ENCODE measurements around the gene FIBP.

Gene FIBP

DNA sequence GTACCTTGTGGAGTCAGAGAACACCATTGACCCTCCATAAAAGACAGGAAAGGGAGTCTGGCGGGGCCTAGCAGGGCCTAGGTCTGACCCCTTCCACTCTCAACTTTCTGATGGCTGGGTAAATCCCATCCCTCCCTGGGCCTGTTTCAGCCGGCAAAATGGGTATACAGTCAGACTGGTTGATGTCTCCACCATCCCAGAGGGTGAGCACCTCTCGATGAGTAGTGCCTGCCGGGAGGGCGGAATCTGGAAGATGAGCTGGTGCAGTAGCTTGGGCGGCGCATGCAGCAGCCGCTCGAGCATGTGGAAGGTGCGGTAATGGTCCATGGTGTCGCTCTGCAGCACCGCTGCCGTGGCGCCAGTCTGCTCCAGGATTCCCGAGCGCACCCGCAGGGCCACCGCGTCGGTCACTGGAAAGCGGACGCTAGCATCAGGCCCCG, 528 bp downstream of the FIBP start:
- DNase-seq, result peak; percentile 47

DNA sequence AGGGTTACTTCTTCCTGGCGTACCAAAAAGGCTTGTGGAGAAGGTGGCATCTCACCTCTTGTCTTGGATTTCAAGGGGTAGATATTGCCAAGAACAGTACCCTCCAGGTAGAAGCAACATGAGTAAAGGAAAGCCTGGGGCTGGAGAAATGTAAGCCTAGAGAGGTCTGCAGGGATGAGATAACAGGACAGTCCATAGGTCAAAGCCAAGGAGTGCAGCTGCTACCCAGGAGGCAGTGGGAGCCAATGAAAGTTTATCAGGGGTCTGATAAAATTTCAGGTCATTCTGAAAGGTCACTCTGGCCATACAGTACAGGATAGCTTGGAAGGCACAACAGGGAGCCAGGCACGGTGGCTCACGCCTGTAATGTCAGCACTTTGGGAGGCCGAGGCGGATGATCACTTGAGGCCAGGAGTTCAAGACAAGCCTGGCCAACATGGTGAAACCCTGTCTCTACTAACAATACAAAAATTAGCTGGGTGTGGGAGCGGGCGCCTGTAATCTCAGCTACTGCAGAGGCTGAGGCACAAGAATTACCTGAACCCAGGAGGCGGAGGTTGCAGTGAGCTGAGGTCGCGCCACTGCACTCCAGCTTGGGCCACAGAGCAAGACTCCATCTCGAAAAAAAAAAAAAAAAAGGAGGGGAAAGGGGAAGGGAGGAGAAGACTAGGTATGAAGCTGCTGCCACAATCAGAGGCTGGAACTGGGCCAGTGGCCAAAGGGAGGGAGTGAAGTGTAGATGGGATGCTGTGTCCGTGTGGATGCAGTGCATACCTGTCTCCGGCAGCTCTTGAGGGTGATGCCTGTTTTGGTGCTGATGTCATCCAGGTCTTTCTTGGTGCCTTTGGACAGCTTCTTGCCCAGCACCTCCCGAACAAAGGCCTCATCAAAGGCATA, 1.2 kb downstream of the FIBP start:
- no peak for DNase-seq

DNA sequence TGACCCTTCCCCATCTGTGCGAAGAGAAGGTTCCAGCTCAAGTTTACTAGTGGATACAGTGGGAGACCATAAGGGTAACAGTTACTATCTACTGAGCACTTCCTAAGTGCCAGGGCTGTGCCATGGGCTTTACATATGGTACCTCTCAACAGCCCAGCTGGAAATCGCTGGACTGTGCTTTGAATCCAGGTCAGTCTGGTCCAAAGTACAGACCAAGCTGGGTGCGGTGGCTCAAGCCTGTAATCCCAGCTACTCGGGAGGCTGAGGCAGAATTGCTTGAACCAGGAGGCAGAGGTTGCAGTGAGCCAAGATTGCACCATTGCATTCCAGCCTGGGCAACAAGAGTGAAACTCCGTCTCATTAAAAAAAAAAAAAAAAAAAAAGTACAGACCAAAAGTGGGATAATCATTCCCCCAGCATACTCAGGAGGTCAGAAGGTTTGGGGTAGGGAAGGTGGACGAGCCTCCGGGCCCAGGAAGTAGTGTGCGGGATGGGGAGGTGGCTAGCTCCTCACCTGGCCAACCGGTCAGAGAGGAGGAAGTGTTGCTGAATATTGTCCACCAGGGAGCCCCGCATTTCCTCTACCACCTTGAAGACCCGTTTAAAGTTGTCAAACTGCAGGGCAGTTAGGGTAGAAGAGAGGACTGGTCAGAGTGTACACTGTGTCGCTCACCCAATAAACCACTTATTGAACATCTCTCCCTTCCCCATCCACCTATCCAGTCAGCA, 2.3 kb downstream of the FIBP start:
- no peak for DNase-seq

DNA sequence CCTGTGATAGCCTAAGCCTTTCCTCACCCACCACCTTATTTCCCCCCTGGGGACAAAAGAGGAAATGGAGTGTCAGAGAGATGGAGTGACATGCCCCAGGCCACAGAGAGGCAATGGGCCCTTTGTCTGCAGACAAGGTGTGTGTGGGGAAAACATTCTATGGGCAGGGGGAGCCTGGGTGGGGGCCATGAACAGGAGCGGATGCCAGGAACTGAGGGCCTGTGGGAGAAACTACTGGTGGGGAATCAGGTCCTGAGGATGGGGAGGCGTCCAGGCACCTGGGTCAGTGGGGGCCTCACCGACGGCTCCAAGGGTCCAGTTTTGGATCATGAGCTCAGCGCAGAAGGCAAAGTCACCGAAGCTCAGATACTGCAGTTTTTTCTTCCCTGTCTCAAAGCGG, 3.0 kb downstream of the FIBP start:
- no peak for DNase-seq

DNA sequence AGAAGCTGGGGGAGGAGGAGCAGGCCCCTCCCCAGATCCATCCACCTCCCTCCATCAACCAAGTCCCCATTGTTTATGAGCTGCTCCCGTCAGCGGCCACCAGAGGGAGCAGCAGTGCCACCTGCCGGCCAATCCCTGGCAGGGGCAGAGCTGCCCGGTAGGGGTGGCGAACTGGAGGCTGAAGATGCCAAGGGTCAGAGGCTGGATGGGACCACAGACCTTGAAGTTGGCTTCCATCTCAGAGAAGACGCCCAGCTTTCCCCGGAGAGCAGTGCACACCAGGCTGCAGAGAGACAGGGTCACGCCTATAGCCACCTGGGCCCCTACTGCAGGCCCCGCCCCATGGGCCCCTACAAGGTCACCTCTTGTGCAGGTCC, 3.6 kb downstream of the FIBP start:
- peak; percentile 86 for DNase-seq

DNA sequence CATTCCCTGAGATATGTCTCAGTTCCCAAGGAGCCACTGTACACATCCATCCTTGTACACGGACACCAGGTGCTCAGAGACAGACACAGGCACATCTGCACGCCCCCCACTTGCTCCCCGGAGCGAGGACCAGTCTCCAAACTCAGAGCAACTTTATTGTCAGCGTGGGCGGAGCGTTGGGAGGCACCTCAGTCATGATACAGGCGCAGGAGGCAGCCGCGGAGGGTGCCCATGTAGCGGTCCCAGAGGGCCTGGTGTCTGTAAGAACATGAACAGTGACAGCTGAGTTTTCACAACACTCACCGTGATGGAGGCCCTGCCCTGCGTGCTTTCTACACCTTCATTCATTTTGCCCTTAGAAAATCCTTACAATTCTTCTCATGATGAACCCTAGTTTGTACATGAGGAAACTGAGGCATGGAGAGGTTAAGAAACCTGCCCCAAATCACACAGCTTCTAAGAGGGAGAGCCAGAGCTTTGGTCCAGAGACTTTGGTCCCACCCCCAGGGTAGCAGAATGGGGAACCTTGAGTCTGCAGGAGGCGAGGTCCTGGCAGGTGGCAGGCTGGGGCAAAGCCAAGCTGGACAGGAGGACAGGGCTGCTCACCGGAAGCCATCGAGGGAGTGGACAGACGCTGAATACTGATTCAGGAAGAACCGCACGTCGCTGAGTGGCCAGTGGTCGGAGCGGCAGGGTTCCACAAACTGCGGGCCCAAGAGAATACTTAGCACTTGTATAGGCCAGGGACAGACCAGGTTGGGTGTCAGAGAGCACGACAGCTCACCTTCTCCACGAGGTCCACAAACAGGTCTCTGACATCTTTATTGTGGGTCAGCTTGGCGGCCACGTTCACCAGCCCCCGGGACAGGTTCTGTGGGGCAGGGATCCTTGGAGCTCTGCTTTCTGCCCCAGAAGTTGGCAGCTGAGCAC, 4.2 kb downstream of the FIBP start:
- no peak for DNase-seq

DNA sequence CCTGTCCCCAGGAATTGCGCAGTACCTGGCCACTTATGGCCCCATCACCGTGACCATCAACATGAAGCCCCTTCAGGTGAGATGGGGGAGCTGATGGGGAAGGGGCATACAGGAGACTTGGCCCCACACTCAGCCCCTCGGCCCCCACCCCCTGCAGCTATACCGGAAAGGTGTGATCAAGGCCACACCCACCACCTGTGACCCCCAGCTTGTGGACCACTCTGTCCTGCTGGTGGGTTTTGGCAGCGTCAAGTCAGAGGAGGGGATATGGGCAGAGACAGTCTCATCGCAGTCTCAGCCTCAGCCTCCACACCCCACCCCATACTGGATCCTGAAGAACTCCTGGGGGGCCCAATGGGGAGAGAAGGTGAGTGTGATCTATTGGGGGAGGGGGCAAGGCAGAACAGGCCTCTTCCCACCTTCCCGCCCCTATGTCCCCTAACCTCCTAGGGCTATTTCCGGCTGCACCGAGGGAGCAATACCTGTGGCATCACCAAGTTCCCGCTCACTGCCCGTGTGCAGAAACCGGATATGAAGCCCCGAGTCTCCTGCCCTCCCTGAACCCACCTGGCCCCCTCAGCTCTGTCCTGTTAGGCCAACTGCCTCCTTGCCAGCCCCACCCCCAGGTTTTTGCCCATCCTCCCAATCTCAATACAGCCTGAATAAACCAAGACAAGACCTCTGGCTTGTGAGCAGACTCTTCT, 5.1 kb downstream of the FIBP start:
- no peak for DNase-seq

DNA sequence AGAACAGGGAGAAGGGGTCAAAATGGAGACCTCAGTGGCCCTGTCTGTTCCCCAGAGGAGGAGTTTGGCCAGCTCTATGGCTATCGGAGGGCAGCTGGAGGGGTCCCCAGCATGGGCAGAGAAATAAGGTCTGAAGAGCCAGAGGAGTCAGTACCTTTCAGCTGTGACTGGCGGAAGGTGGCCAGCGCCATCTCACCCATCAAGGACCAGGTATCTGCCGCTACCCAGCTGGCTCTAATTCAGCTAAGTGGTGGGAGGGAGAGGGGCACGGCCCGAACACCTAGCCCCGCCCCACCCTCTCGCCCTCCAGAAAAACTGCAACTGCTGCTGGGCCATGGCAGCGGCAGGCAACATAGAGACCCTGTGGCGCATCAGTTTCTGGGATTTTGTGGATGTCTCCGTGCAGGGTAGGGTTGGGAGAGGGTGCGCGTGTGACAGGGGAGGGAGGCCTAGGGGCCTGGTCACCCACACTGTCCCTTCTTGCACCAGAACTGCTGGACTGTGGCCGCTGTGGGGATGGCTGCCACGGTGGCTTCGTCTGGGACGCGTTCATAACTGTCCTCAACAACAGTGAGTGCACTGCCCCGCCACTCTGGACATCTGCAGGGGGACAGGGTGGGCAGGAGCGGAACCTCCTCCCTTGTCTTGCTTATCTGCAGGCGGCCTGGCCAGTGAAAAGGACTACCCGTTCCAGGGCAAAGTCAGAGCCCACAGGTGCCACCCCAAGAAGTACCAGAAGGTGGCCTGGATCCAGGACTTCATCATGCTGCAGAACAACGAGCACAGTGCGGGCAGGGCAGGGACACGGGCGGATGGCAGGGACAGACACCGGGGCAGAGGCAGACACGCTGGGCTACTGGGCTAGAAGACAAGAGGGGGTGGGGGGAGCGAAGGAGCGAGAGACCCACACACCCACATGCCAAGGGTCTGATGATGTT, 5.9 kb downstream of the FIBP start:
- DNase-seq, result no peak

DNA sequence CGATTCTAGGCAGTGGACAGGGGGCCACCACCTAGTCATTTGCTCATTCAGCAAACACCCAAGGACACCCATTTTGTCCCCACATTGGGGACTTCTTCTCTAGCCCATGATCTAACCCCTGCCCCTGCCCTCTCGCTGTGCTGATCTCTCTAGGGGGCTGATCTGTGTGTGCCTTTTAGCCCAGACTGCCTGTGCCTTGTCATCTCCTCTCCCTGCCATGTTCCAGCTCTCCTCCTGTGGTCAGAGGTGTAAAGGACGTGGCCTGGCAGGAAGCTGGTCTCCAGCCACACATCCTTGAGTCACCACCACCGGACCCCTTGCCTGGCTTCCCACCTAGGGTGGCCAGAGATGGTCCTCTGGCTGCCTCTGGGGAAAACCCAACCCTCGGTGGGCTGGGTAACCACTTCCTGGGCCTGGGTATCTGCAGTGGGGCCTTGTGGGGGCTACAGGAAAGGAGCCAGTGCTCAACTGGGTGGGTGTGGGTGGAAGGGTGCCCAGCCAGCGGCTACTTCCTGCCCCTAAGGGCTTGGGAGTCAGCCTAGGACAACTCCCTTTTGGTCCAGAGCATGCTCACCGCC, 7.3 kb downstream of the FIBP start:
- DNase-seq, result peak; percentile 4

DNA sequence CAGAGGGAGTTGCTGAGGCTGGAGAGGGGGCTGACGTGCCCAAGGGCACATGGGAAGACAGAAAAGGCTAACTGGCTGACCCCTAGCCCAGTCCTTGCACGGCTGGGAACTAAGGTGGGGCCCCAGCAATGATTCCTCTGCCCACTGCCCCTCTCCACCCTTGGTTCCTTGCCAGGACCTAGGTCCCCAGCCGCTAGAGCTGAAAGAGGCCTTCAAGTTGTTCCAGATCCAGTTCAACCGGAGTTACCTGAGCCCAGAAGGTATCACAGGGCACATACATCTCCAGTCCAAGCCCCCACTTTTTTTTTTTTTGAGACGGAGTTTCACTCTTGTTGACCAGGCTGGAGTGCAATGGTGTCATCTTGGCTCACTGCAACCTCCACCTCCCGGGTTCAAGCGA, 8.2 kb downstream of the FIBP start:
- DNase-seq, result no peak

DNA sequence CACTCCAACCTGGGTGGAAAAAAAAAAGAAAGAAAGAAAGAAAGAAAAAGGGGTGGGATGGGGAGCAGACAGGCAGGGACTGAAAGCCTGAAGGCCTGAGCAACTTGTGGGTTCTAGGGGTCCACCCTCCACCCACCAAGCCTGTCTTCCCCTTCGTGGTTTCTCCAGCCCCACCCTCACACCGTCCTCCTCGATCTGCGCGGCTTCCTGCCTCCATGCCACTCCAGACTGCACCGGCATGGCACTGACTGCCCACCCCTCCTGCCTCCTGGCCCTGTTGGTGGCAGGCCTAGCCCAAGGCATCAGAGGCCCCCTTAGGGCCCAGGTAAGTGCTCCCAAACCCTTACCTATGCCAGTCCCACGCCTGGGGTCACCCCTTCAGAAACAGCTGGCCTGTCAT, 8.7 kb downstream of the FIBP start, which contains the start of gene CTSW:
Gene CTSW (plus strand): TSS at position 221 of the 400 bp plus-strand sequence. CDS start 18 bp downstream, at position 239.
- DNase-seq, result peak; percentile 64

DNA sequence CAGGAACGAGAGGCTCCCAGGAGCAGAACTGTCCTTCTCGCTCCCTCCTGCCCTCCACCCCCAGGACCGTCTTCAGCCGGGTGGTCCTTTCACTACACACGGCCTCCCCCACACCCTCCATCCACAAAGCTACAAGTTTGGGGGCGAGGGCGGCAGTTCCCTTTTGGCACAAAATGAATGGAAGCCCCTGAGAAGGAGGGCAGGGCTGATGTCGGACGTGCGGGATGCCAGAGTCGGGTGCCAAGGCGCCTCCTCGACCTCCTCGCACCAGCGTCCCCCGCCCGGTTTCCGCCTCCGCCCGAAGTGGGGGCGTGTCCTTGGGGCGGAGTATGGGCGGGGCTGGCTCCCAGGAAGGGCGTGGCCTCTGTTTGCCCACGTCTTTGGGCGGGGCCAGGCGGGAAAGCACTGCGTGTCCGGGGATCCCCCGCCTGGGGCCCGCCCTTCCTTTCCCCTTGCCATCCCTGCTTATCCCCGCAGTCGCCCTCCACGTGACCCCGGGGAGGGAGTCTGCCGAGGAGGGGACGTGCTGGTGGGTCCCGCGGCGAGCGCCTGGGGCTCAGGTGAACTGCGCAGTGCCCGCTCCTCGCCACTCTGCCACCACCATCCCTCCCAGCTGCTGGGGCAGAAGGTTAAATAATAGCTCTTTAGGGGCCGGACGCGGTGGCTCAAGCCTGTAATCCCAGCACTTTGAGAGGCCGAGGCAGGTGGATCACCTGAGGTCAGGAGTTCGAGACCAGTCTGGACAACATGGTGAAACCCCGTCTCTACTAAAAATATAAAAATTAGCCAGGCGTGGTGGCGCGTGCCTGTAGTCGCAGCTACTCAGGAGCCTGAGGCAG, 14.7 kb downstream of the FIBP start:
- DNase-seq, result peak; percentile 96

DNA sequence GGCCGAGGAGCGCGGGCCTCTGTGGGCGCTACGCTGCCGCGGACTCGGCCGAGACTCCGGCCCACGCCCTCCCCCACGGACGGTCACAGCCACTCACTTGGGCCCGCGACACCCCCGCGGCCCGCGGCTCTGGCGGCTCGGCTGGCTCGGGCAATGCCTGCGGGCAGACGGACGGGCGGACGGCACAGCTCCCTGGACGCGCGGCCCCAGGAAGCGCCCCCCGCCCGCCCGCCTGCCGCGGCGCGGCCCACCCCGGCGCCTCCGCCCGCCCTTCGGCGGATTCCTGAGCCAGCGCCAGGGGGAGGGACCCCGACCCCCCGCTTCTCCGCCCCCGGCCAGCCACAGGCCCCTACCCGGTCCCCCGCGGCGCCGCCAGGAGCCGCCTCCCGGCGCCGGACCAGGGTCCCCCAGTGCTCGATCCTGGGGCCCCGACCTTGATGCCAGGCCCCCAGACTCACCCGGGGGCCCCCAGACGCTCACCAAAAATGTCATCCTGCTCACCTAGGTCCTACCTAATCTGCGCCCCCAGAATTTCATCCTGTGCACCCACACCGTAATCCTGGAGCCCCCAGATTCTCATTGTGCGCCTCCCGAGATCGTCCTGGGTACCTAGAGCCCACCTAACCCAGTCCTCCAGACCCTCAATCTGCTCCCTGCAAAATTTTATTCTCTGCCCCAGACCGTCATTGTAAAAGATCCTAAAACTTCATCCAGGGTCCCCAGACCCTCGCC, 15.5 kb downstream of the FIBP start, which contains the start of gene EFEMP2:
Gene EFEMP2 (minus strand): TSS at position 215 of the 732 bp plus-strand sequence. CDS start 446 bp downstream, outside the sequence.
- DNase-seq, result peak; percentile 21

DNA sequence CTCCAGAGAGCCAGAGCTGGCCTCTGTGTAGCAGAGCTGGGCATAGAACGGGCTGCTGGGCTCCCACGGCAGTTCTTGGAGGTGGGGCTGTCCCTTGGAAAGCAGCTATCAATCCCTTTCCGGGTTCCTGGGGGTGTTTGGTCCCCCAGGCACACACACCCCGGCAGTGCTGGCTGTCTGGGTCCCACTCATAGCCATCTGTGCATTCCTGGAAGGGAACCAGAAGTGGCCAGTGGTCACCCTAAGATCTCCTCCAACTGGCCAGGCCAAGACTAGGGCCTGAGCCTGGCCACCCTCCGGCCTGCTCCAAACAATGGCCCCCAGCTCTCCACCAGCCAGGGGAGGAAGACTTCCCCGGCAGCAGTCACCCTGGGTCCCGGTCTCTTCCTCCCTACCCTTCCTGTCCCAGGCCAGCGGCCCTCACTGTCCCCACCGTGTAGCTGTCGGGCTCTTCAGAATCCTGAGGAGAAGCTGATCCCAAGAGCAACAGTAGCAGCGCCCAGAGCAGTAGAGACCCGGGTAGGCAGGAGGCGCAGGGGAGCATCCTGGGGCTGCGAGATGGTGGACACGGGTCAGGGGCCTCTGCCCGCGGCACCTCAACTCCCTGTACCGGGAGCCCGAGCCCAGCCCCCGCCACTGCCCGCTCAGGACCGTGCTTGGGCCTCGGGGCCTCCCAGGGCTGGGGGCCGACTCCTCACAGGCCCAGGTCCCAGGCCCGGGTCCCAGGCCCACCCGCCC, 16.3 kb downstream of the FIBP start:
- no peak for DNase-seq

DNA sequence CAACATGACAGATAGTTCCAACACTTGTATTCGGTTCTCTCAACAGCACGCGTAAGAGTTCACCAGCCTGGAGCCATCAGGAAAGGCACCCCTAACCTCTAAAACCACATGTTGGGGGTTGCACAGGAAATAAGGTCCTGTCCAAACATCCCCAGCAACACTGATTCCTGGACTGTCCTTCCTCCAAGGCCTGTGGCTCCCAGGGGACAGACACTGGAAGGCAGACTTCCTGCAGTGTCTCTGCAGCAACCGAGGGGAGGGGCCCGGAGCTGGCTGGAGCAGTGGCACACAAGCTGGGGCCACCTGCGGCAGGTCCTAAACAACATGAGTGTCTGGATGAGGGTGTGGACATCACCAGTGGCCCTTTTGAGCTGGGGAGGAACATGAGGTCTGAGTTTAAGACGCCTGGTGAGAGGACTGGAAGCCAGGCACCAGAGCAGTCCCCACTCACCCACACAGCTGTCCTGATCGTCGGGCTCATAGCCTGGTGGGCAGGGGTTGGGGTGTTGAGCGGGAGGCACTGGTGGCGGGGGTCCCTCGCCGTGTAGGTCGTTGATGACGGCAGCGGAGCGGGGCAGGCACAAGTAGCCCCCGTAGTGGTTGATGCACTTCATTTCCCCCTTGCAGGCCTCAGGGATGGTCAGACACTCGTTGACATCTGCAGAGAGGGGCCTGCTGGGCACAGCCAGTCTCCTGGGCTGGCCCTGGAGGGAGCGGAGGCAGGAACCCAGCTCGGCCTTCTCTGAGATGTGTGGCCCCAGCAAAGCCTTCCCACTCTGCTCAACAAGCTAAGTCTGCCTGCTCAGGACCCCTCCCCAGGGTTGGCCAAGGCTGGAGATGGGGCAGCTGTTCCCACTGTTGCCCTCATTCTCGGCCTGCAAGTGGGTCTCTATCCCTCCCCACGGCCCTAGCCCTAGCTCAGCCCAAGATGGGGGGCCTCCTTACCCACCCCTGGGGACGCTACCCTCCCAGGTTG, 17.3 kb downstream of the FIBP start:
- no peak for DNase-seq

DNA sequence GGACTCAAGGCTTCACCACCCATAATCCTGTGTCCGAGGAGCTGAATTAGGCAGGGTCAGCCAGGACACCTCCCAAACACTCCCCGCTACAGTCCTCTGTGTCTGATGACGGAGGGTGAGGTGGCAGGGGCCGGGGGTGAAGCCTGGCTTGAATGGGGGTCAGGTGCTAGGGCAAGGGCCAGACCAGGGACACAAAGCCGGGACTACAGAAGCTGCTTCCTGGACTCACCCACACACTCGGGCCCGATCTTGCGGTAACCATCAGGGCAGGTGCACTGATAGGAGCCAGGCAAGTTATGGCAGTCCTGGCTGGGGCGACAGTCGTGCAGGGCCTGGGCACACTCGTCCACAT, 18.0 kb downstream of the FIBP start:
- DNase-seq, result no peak
